ENCODE data around the gene MBTPS1.

The MBTPS1 gene

GRCh38 chr16:84084570-84085270 is 32.0 kb downstream of the MBTPS1 start:
- peak; percentile 67 for DNase-seq (ENCODE audit: low read depth)
- Histone ChIP-seq H3K4me1 (ENCODE audit: control insufficient read depth, insufficient read depth, low read length) (peaks cover 4% of the 10 kb centered on the region), H3K36me3 (ENCODE audit: control insufficient read depth, insufficient read depth, low read length, severe bottlenecking) (peaks cover 83% of the 10 kb centered on the region), H3K4me3 (ENCODE audit: low read length) (no peak overlapping the region), H3K27me3 (replicated peaks; ENCODE audit: control insufficient read depth, insufficient read depth, low read length) (no peaks in the 10 kb centered on the region), H3K9ac (ENCODE audit: low read length) (no peak overlapping the region), H3K9me3 (ENCODE audit: control insufficient read depth, low read length) (no peaks in the 10 kb centered on the region)

DNA sequence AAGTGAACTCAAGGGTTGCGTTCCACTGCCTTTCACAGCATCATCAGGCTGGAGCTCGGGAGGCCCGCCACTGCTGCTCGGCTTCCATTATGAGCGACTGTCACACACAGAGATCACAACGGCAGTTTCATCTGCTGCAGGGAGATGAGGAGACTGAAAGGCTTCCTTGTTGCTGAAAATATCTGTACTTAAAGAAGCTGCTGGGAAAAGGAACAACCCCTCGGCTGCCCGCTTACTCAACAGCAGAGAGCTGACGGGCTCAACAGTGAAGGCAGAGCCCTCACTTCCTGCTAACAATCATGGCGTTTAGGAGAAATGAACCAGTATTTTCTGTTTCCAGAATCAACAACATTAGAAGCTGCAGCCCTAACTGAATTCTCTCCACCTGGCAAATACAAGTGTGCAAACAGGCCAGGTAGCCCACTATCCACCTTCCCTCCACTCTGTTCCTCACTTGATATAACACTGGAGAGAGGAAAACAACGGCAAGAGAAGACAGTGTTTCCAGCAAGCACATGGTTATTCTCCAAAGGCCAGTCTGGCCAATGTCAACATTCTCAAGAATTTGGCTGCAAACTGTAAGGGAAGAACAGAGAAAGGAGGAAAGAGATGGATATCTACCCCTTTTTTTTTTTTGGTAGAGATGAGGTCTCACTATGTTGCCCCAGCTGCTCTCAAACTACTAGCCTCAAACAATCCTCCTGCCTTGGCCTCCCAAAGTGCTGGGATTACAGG is 33.7 kb downstream of the MBTPS1 start:
- Histone ChIP-seq H3K9ac (ENCODE audit: low read length) (no peak overlapping the region), H3K4me1 (ENCODE audit: control insufficient read depth, insufficient read depth, low read length) (peaks cover 4% of the 10 kb centered on the region), H3K27me3 (replicated peaks; ENCODE audit: control insufficient read depth, insufficient read depth, low read length) (no peaks in the 10 kb centered on the region), H3K9me3 (ENCODE audit: control insufficient read depth, low read length) (no peaks in the 10 kb centered on the region), H3K36me3 (ENCODE audit: control insufficient read depth, insufficient read depth, low read length, severe bottlenecking) (peaks cover 76% of the 10 kb centered on the region), H3K4me3 (ENCODE audit: low read length) (no peak overlapping the region)
- no peak for DNase-seq (ENCODE audit: low read depth)

DNA sequence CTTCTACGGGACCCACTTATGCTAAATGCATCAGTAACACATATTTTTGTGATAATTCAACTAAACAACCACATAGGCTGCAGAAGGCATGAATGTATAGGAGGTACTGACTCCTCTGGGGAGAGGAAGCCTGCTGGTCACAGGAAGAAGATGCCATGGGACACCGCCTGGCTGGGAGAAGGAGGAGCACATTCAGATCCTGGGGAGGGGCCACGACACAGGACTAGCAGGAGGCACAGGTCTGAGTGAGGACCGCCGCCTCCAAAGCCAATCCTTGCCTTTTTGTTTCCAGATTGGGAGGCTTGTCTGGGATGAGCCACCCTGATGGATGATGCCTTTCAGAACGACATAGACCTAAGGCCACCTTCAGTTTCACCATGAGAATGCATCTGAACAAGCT is 34.6 kb downstream of the MBTPS1 start:
- DNase-seq (ENCODE audit: low read depth) = no peak
- Histone ChIP-seq H3K27me3 (replicated peaks; ENCODE audit: control insufficient read depth, insufficient read depth, low read length) (no peaks in the 10 kb centered on the region), H3K9ac (ENCODE audit: low read length) (no peak overlapping the region), H3K9me3 (ENCODE audit: control insufficient read depth, low read length) (no peaks in the 10 kb centered on the region), H3K4me1 (ENCODE audit: control insufficient read depth, insufficient read depth, low read length) (peaks cover 4% of the 10 kb centered on the region), H3K36me3 (ENCODE audit: control insufficient read depth, insufficient read depth, low read length, severe bottlenecking) (peaks cover 67% of the 10 kb centered on the region), H3K4me3 (ENCODE audit: low read length) (no peak overlapping the region)

DNA sequence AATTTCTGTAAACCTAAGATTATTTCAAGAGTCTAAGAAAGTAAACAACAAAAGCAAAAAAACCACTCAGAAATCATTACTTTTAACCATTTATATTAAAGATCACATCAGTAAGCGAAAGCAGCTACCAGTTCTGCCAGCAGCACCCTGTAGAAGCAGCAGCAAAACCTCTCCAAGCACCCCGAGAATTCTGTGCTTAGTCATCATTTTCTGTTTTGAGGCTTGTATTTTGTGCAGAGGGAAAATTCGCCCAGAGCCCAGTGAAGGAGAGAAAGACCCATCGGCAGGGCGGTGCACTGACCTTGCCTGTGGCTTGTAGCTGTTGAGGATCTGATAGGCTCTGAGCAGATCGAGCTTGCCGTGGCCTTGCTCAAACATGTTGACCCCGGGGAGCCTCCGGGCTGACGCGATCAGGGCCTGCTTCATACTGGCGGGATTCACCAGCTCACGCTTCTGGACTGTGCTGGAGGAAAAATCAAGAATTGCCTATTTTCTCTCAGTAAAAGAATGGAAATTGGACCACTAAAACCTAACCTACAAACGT is 35.2 kb downstream of the MBTPS1 start:
- Histone ChIP-seq H3K9me3 (ENCODE audit: control insufficient read depth, low read length) (no peaks in the 10 kb centered on the region), H3K27me3 (replicated peaks; ENCODE audit: control insufficient read depth, insufficient read depth, low read length) (no peaks in the 10 kb centered on the region), H3K9ac (ENCODE audit: low read length) (no peak overlapping the region), H3K36me3 (ENCODE audit: control insufficient read depth, insufficient read depth, low read length, severe bottlenecking) (peaks cover 65% of the 10 kb centered on the region), H3K4me1 (ENCODE audit: control insufficient read depth, insufficient read depth, low read length) (peaks cover 4% of the 10 kb centered on the region), H3K4me3 (ENCODE audit: low read length) (no peak overlapping the region)
- DNase-seq (ENCODE audit: low read depth) = no peak

DNA sequence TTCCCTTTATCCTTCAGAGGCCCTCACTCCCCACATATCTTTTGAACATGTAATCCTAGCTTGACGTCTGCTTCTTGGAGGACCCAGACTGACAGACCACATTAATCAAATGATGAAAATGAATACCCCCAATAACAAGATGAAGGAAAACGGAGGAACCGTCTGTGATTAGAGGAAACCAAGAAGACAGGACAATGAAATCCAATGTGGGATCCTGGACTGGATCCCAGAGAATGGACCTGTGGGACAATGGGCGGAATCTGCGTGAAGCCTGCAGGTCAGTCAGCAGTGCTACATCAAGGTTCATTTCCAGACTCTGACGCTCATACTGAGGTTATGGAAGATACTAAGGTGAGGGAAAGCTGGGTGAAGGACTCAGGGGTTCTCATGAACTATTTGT is 35.9 kb downstream of the MBTPS1 start:
- no peaks in the 10 kb centered on the region for H3K9me3 ChIP-seq (ENCODE audit: control insufficient read depth, low read length)
- no peak overlapping the region for H3K9ac ChIP-seq (ENCODE audit: low read length)
- no peaks in the 10 kb centered on the region for H3K27me3 ChIP-seq (replicated peaks; ENCODE audit: control insufficient read depth, insufficient read depth, low read length)
- peaks cover 63% of the 10 kb centered on the region for H3K36me3 ChIP-seq (ENCODE audit: control insufficient read depth, insufficient read depth, low read length, severe bottlenecking)
- no peak overlapping the region for H3K4me3 ChIP-seq (ENCODE audit: low read length)
- H3K4me1 ChIP-seq (ENCODE audit: control insufficient read depth, insufficient read depth, low read length) = peaks cover 4% of the 10 kb centered on the region
- no peak for DNase-seq (ENCODE audit: low read depth)

- peaks cover 66% of the 10 kb centered on the region for H3K36me3 ChIP-seq (ENCODE audit: control insufficient read depth, insufficient read depth, low read length, severe bottlenecking)
- H3K9ac ChIP-seq (ENCODE audit: low read length) = no peak overlapping the region
- peaks cover 4% of the 10 kb centered on the region for H3K4me1 ChIP-seq (ENCODE audit: control insufficient read depth, insufficient read depth, low read length)
- no peaks in the 10 kb centered on the region for H3K9me3 ChIP-seq (ENCODE audit: control insufficient read depth, low read length)
- H3K27me3 ChIP-seq (replicated peaks; ENCODE audit: control insufficient read depth, insufficient read depth, low read length) = no peaks in the 10 kb centered on the region
- no peak overlapping the region for H3K4me3 ChIP-seq (ENCODE audit: low read length)
- DNase-seq (ENCODE audit: low read depth) = no peak
Measured at GRCh38 chr16:84080378-84080777, 36.4 kb downstream of the MBTPS1 start.

GRCh38 chr16:84079664-84080063 is 37.1 kb downstream of the MBTPS1 start:
- H3K36me3 ChIP-seq (ENCODE audit: control insufficient read depth, insufficient read depth, low read length, severe bottlenecking) = peaks cover 73% of the 10 kb centered on the region
- H3K9me3 ChIP-seq (ENCODE audit: control insufficient read depth, low read length) = no peaks in the 10 kb centered on the region
- no peak overlapping the region for H3K4me3 ChIP-seq (ENCODE audit: low read length)
- H3K27me3 ChIP-seq (replicated peaks; ENCODE audit: control insufficient read depth, insufficient read depth, low read length) = no peaks in the 10 kb centered on the region
- DNase-seq (ENCODE audit: low read depth) = no peak
- H3K9ac ChIP-seq (ENCODE audit: low read length) = no peak overlapping the region
- peaks cover 4% of the 10 kb centered on the region for H3K4me1 ChIP-seq (ENCODE audit: control insufficient read depth, insufficient read depth, low read length)

DNA sequence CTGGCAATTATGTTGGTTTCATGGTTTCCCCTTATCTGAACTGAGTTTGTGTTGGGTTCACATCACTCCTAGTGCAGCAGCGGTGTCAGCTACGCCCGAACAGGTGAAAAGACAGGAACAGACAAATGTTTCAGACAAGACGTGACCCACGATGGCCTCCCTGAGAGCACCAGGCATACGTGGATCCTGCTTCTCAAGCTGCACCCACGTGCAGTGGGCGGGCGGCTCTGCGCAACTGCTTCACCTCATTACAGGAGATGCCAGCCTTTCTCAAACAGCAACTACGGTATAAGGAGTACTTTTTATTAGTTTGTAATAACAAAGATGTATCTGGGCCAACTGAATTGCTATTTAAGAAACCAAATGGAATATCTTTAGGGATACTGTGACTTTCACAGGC is 41.4 kb downstream of the MBTPS1 start:
- peaks cover 77% of the 10 kb centered on the region for H3K36me3 ChIP-seq (ENCODE audit: control insufficient read depth, insufficient read depth, low read length, severe bottlenecking)
- H3K9ac ChIP-seq (ENCODE audit: low read length) = no peak overlapping the region
- H3K4me3 ChIP-seq (ENCODE audit: low read length) = no peak overlapping the region
- H3K27me3 ChIP-seq (replicated peaks; ENCODE audit: control insufficient read depth, insufficient read depth, low read length) = no peaks in the 10 kb centered on the region
- no peak for DNase-seq (ENCODE audit: low read depth)
- no peaks in the 10 kb centered on the region for H3K9me3 ChIP-seq (ENCODE audit: control insufficient read depth, low read length)
- no peaks in the 10 kb centered on the region for H3K4me1 ChIP-seq (ENCODE audit: control insufficient read depth, insufficient read depth, low read length)

DNA sequence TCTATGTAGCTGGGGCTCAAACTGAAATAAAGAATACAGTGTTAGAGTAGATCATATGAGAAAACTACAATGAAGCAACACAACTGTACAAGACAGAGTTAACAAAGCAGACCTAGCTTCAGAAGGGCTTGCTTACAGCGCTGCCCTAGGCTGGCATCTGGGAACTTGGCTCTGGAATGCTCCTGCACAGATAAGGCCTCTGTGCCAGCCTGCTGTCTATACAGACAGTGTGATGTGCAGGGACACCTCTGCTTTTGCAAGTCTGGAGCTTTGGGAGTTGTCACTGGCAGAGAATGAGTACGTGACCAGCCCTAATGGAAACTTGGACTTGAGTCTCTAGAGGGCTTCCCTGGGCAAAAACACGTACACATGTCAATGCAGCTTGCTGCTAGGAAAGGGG is 42.0 kb downstream of the MBTPS1 start:
- Histone ChIP-seq H3K9me3 (ENCODE audit: control insufficient read depth, low read length) (no peaks in the 10 kb centered on the region), H3K9ac (ENCODE audit: low read length) (no peak overlapping the region), H3K4me1 (ENCODE audit: control insufficient read depth, insufficient read depth, low read length) (no peaks in the 10 kb centered on the region), H3K36me3 (ENCODE audit: control insufficient read depth, insufficient read depth, low read length, severe bottlenecking) (peaks cover 77% of the 10 kb centered on the region), H3K27me3 (replicated peaks; ENCODE audit: control insufficient read depth, insufficient read depth, low read length) (no peaks in the 10 kb centered on the region), H3K4me3 (ENCODE audit: low read length) (no peak overlapping the region)
- DNase-seq (ENCODE audit: low read depth) = no peak

GRCh38 chr16:84072014-84072413 is 44.7 kb downstream of the MBTPS1 start:
- H3K9me3 ChIP-seq (ENCODE audit: control insufficient read depth, low read length) = no peaks in the 10 kb centered on the region
- H3K9ac ChIP-seq (ENCODE audit: low read length) = no peak overlapping the region
- H3K4me1 ChIP-seq (ENCODE audit: control insufficient read depth, insufficient read depth, low read length) = no peaks in the 10 kb centered on the region
- DNase-seq (ENCODE audit: low read depth) = peak; percentile 54
- H3K36me3 ChIP-seq (ENCODE audit: control insufficient read depth, insufficient read depth, low read length, severe bottlenecking) = peaks cover 94% of the 10 kb centered on the region
- no peak overlapping the region for H3K4me3 ChIP-seq (ENCODE audit: low read length)
- no peaks in the 10 kb centered on the region for H3K27me3 ChIP-seq (replicated peaks; ENCODE audit: control insufficient read depth, insufficient read depth, low read length)

- Histone ChIP-seq H3K36me3 (ENCODE audit: control insufficient read depth, insufficient read depth, low read length, severe bottlenecking) (peaks cover 95% of the 10 kb centered on the region), H3K4me3 (ENCODE audit: low read length) (no peak overlapping the region), H3K4me1 (ENCODE audit: control insufficient read depth, insufficient read depth, low read length) (no peaks in the 10 kb centered on the region), H3K9ac (ENCODE audit: low read length) (no peak overlapping the region), H3K9me3 (ENCODE audit: control insufficient read depth, low read length) (no peaks in the 10 kb centered on the region), H3K27me3 (replicated peaks; ENCODE audit: control insufficient read depth, insufficient read depth, low read length) (no peaks in the 10 kb centered on the region)
- DNase-seq (ENCODE audit: low read depth) = no peak
Measured at GRCh38 chr16:84071121-84071520, 45.6 kb downstream of the MBTPS1 start.
